GM21447 (cell line): ENCODE measurements around the gene PCDHB7.
"Not testable (repeated sequence)": the region's sequence is repeated elsewhere in the genome, so short reads cannot be mapped to it uniquely, and the experiment has no call there.

ENCODE experiments used
- ATAC-seq: cut with Tn5 transposase; IDR thresholded peaks from one replicate; pipeline ENCODE4 v1.9.1; 2021; ENCODE audit not compliant: unreplicated experiment

PCDHB7 gene

GRCh38 chr5:141223112-141223783 is 50.8 kb downstream of the PCDHB7 start, which contains the start of gene PCDHB14:
TSS of gene PCDHB14 (plus strand) at chr5:141223343. CDS start at chr5:141223506, 163 bp downstream.
- ATAC-seq, result no peak

- ATAC-seq, result not testable (repeated sequence)
Measured at GRCh38 chr5:141224844-141225243, 52.4 kb downstream of the PCDHB7 start.

GRCh38 chr5:141225421-141225820 is 53.0 kb downstream of the PCDHB7 start:
- ATAC-seq, result not testable (repeated sequence)
